Measurements from ENCODE around the gene CGNL1. TPM values are rescaled to one million over a fixed set of nuclear protein-coding genes. Genes with fewer than 3 reads are reported as not detected.
A peak's percentile ranks its signal among the peaks of the same experiment; 100 is the strongest.

Gene CGNL1
- polyA plus RNA-seq, 2 of the 4 experiments (the other 2 are of a cell fraction) = 1.4 to 1.8 TPM

DNA sequence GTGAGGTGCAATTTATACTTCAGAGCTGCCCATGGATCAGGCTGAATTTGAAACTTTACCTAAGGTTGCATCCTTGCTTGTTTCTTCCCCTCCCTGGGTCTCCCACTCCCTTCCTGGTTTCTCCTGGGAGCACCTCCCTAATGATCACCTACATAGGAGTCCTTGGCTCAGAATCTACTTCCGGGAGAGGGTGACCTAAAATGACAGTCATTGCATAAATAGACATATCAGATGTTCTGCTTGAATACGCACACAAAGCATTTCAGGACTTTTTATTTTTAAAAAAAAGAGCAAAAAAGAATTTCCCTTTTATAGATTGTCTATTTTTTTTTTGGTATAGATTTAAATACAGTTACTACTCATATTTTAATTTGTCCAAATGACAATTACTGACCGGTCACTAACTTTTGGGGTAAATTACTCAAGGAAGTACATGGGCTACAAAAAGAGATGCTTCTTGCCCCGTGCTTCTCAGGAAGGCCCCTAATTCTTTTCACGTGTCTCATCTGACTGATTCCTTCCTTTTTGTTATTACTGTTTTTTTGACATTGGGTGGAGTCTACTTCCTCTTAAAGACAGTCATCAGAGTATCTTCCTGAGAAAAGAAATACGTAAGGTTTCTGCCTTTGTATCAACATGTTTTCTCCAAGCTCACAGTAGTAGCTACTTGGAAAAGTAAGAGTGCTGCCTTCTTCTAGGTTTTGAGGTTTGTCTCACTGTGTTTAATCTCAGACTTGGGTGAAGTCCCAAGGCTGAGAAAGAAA lies 210.5 kb downstream of the CGNL1 start:
- ChIA-PET POLR2A (no interaction called here), CTCF (interaction anchor here (0.7 to 7.5 kb wide), 10 partner anchors 7 to 54 kb away, joined by 3 to 45 read pairs (median 4); no protein-coding TSS in a partner anchor)
- 50% methylated on average over 6 of the region's 6 CpGs for WGBS (ENCODE audit: missing lambda C conversion rate)
- FAIRE-seq (no peak), DNase-seq (ENCODE audit: low read depth in 1 of 2, low spot score in 1 of 2) (no peak), ATAC-seq (no peak)
- Histone ChIP-seq H3K4me3 (no peak overlapping the region), H3K4me2 (no peak overlapping the region), H3K9me3 (peaks cover 22% of the 10 kb centered on the region), H3K4me1 (peaks cover 4% of the 10 kb centered on the region; the same call in 1 of the 3 replicates), H3K27ac (no peak overlapping the region)
- TF ChIP-seq, protein P1, sequence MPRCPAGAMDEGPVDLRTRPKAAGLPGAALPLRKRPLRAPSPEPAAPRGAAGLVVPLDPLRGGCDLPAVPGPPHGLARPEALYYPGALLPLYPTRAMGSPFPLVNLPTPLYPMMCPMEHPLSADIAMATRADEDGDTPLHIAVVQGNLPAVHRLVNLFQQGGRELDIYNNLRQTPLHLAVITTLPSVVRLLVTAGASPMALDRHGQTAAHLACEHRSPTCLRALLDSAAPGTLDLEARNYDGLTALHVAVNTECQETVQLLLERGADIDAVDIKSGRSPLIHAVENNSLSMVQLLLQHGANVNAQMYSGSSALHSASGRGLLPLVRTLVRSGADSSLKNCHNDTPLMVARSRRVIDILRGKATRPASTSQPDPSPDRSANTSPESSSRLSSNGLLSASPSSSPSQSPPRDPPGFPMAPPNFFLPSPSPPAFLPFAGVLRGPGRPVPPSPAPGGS (IDR thresholded peaks at IDR 0.05) = no peak
- TF ChIP-seq NR3C1 (IDR thresholded peaks at IDR 0.05) = no peak
- TF ChIP-seq KDM5A (IDR thresholded peaks at IDR 0.05) = no peak
- TF ChIP-seq TP53 (CRISPR knock-in tag; IDR thresholded peaks at IDR 0.05) = no peak

DNA sequence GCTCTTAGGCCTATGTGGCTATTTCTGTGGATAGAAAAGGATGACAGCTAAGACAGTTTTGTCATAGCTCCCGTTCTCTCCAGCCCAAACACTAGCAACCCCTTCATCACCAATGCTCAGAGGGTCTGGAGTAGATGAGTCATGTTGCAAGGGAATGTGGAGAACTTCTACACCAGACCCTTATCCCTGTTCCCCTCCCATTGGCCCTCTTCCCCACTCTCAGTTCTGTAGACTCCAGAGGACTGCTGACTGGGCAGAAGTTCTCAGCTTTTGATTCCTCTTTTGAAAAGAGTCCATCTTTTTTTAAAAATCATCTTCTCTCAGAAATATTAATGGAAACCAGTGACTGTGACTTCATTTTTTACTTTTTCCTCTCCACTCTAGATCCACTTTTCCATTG lies 213.0 kb downstream of the CGNL1 start:
- Histone ChIP-seq H3K4me1 (peaks cover 4% of the 10 kb centered on the region; the same call in 1 of the 3 replicates), H3K4me2 (no peak overlapping the region), H3K4me3 (no peak overlapping the region), H3K9me3 (no peaks in the 10 kb centered on the region), H3K27ac (no peak overlapping the region)
- TF ChIP-seq MAZ (IDR thresholded peaks at IDR 0.05; ENCODE audit: borderline replicate concordance, low read depth, low read length) = no peak
- peak; percentile 74 for TF ChIP-seq MAFK (IDR thresholded peaks at IDR 0.05; ENCODE audit: partially characterized antibody)
- no peak for TF ChIP-seq POLR2A (IDR thresholded peaks at IDR 0.05; ENCODE audit: low read length)
- TF ChIP-seq, protein P2, sequence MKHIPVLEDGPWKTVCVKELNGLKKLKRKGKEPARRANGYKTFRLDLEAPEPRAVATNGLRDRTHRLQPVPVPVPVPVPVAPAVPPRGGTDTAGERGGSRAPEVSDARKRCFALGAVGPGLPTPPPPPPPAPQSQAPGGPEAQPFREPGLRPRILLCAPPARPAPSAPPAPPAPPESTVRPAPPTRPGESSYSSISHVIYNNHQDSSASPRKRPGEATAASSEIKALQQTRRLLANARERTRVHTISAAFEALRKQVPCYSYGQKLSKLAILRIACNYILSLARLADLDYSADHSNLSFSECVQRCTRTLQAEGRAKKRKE (CRISPR knock-in tag; IDR thresholded peaks at IDR 0.05; ENCODE audit: low read depth) = no peak
- ChIA-PET CTCF (interaction anchor here (1.0 to 7.5 kb wide), 9 partner anchors 9 to 47 kb away, joined by 3 to 45 read pairs (median 7); no protein-coding TSS in a partner anchor), POLR2A (no interaction called here)
- FAIRE-seq = no peak
- WGBS (ENCODE audit: missing lambda C conversion rate) = 62% methylated on average over 1 of the region's 1 CpG
- no peak for ATAC-seq
- no peak for DNase-seq (ENCODE audit: low read depth in 1 of 2, low spot score in 1 of 2)

DNA sequence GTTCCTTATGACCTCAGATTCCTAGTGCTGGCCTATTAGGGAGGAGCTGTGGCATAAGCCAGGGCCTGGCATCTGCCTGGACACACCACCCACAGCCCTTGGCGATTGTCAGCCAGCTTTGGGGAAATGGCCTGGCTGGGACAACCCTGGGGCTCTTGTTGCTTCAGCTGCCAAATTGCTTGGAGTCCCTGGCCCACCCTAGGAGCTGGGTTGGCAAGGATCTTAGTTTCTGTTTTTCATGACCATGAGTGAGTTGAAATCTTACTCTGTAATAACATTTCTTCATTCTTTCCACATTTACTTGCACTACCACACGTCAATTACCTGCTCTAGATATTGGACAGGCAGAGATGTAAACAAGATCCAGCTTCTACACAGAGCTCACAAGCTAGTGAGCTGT lies 213.4 kb downstream of the CGNL1 start:
- no peak for ATAC-seq
- no peaks in the 10 kb centered on the region for H3K9me3 ChIP-seq
- DNase-seq (ENCODE audit: low read depth in 1 of 2, low spot score in 1 of 2) = no peak
- no peak for FAIRE-seq
- peaks cover 4% of the 10 kb centered on the region; the same call in 1 of the 3 replicates for H3K4me1 ChIP-seq
- CTCF ChIA-PET = interaction anchor here (0.7 to 7.5 kb wide), 14 partner anchors 8 to 1684 kb away, joined by 3 to 45 read pairs (median 4); no protein-coding TSS in a partner anchor
- H3K4me2 ChIP-seq = no peak overlapping the region
- H3K4me3 ChIP-seq = no peak overlapping the region
- POLR2A ChIA-PET = no interaction called here
- no peak overlapping the region for H3K27ac ChIP-seq
- 81% methylated on average over 2 of the region's 2 CpGs for WGBS (ENCODE audit: missing lambda C conversion rate)
- TF ChIP-seq GATA3 (IDR thresholded peaks at IDR 0.05; ENCODE audit: borderline replicate concordance) = no peak
- TF ChIP-seq RAD21 (conservative IDR thresholded peaks at IDR 0.05 in 1 of 2, IDR thresholded peaks at IDR 0.05 in 1 of 2) = no peak
- no peak for TF ChIP-seq CBX2 (IDR thresholded peaks at IDR 0.05; ENCODE audit: borderline replicate concordance, low read depth)
- TF ChIP-seq, protein P3, sequence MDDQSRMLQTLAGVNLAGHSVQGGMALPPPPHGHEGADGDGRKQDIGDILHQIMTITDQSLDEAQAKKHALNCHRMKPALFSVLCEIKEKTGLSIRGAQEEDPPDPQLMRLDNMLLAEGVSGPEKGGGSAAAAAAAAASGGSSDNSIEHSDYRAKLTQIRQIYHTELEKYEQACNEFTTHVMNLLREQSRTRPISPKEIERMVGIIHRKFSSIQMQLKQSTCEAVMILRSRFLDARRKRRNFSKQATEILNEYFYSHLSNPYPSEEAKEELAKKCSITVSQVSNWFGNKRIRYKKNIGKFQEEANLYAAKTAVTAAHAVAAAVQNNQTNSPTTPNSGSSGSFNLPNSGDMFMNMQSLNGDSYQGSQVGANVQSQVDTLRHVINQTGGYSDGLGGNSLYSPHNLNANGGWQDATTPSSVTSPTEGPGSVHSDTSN (IDR thresholded peaks at IDR 0.05) = no peak

DNA sequence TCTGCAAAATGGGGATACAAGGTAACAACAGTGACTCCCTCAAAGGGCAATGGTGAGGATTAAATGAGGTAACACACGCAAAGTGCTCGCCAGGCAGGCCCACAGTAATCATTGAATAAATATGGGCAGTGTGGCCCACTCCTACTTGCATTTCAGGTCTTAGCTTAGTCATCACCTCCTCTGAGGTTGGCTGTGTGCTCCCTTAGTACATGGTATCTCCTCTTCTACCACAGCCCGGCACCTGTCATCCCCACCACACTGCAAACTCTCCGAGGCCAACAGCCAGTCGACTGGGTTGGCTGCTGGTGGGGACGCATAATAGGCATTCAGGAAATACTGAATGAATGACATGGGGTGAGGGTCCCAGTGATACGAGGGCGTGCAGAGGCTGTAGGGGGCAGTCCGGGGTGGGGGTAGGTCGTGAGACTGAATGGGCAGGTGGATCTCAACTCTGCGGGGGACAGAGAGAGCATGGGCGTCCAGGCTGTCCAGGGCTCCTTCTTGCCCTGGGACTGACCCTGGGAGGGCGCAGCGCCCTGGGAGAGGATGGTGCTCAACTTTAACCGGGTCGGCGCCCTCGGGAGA lies 215.0 kb downstream of the CGNL1 start:
- H3K4me2 ChIP-seq = peak overlapping the region; percentile 87
- no peaks in the 10 kb centered on the region for H3K9me3 ChIP-seq
- peak overlapping the region; percentile 66 for H3K4me3 ChIP-seq
- FAIRE-seq = no peak
- TF ChIP-seq MAZ (IDR thresholded peaks at IDR 0.05; ENCODE audit: borderline replicate concordance, low read depth, low read length) (no peak), HEYL (CRISPR knock-in tag; IDR thresholded peaks at IDR 0.05) (no peak), HOXA7 (CRISPR knock-in tag; IDR thresholded peaks at IDR 0.05) (no peak), POLR2AphosphoS2 (conservative IDR thresholded peaks at IDR 0.05; ENCODE audit: low read length) (no peak), CBX8 (IDR thresholded peaks at IDR 0.05) (no peak), RNF2 (IDR thresholded peaks at IDR 0.05; ENCODE audit: borderline replicate concordance, low read depth) (no peak), KDM1A (IDR thresholded peaks at IDR 0.05; ENCODE audit: low read depth) (no peak), RAD21 (conservative IDR thresholded peaks at IDR 0.05 in 1 of 2, IDR thresholded peaks at IDR 0.05 in 1 of 2) (no peak), RFX5 (IDR thresholded peaks at IDR 0.05) (no peak), JUN (IDR thresholded peaks at IDR 0.05) (no peak), PHF8 (IDR thresholded peaks at IDR 0.05; ENCODE audit: borderline replicate concordance, low read depth) (no peak)
- TF ChIP-seq, protein P1 (IDR thresholded peaks at IDR 0.05) = no peak
- H3K4me1 ChIP-seq = peaks cover 4% of the 10 kb centered on the region; the same call in 1 of the 3 replicates
- no peak for DNase-seq (ENCODE audit: low read depth in 1 of 2, low spot score in 1 of 2)
- peak overlapping the region; percentile 54 to 86; a peak in 4 of 6 replicates for H3K27ac ChIP-seq
- ATAC-seq = peak in 1 of 2 experiments; percentile 14; a peak in 2 of 6 replicates
- POLR2A ChIA-PET = interaction anchor here (0.7 to 1.3 kb wide), 2 partner anchors 40 to 116 kb away, joined by 3 read pairs; partner anchors contain the start of gene POLR2M
- CTCF ChIA-PET = interaction anchor here (0.7 to 7.5 kb wide), 10 partner anchors 11 to 63 kb away, joined by 3 to 45 read pairs (median 5); no protein-coding TSS in a partner anchor
- 36% methylated on average over 16 of the region's 18 CpGs for WGBS (ENCODE audit: missing lambda C conversion rate)
